ENCODE data around the gene GRB10. TPM values are rescaled to one million over a fixed set of nuclear protein-coding genes. Genes with fewer than 3 reads are reported as not detected.
"Not testable (repeated sequence)": the region's sequence is repeated elsewhere in the genome, so short reads cannot be mapped to it uniquely, and the experiment has no call there.

GRB10 gene
- total and polyA plus RNA-seq, 2 donors: 42.3 to 44.3 TPM

GRCh38 chr7:50554431-50555322 lies 228.0 kb downstream of the GRB10 start:
- Histone ChIP-seq H3K27ac (ENCODE audit: low read depth) (no peak overlapping the region), H3K4me3 (ENCODE audit: low read depth, low read length) (no peak overlapping the region), H3K4me1 (ENCODE audit: insufficient read depth) (no peaks in the 10 kb centered on the region), H3K36me3 (ENCODE audit: insufficient read depth) (no peaks in the 10 kb centered on the region)
- DNase-seq (ENCODE audit: extremely low spot score): no peak
- 77% methylated on average over 14 of the region's 14 CpGs for WGBS

DNA sequence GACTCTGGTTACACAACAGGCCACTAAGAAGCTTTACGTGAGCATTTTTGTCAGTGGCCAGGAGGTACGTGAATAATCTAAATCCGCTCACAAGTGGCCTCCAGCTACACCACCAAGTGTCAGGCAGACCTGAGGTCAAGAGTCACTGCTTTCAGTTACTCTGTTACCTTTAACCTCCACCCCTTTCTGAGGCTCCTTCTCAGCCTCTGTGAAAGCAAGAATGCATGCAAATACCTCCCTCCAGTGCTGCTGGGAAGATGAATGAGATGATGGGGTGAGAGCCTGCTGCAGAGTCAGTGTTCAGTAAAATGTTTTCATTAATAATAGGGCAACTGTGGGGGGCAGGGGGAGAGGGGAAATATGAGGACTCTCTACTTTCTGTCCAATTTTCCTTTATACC lies 228.7 kb downstream of the GRB10 start:
- 44% methylated on average over 3 of the region's 3 CpGs for WGBS
- DNase-seq (ENCODE audit: extremely low spot score): no peak
- no peak overlapping the region for H3K27ac ChIP-seq (ENCODE audit: low read depth)
- no peak overlapping the region for H3K4me3 ChIP-seq (ENCODE audit: low read depth, low read length)
- H3K4me1 ChIP-seq (ENCODE audit: insufficient read depth): no peaks in the 10 kb centered on the region
- no peaks in the 10 kb centered on the region for H3K36me3 ChIP-seq (ENCODE audit: insufficient read depth)

DNA sequence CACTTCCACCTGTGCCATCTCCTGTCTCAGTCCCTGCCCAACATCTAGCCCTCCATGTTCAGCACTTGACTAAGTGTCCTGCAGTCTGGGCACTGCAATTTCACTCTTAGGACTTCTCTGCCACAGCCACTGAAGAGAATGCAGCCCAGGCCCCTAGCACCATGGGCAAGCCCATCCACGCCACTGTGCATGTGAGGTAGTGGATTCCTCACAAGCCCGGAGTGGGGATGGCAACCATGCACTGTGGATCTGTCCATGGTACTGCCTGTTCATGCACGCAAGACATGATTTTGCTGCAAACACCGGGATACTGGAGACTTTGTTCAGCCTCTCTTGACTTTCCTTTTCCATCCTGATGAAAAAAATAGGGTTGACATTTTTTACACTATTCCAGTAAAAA lies 229.8 kb downstream of the GRB10 start:
- Histone ChIP-seq H3K4me1 (ENCODE audit: insufficient read depth) (no peaks in the 10 kb centered on the region), H3K27ac (ENCODE audit: low read depth) (no peak overlapping the region), H3K4me3 (ENCODE audit: low read depth, low read length) (no peak overlapping the region), H3K36me3 (ENCODE audit: insufficient read depth) (no peaks in the 10 kb centered on the region)
- WGBS: 15% methylated on average over 4 of the region's 4 CpGs
- DNase-seq (ENCODE audit: extremely low spot score): no peak

- no peak overlapping the region for H3K27ac ChIP-seq (ENCODE audit: low read depth)
- H3K4me1 ChIP-seq (ENCODE audit: insufficient read depth): no peaks in the 10 kb centered on the region
- WGBS: 67% methylated on average over 4 of the region's 4 CpGs
- no peak overlapping the region for H3K4me3 ChIP-seq (ENCODE audit: low read depth, low read length)
- no peak for DNase-seq (ENCODE audit: extremely low spot score)
- H3K36me3 ChIP-seq (ENCODE audit: insufficient read depth): no peaks in the 10 kb centered on the region
Observed at GRCh38 chr7:50552139-50552538, 230.6 kb downstream of the GRB10 start.

- not testable (repeated sequence) for DNase-seq (ENCODE audit: extremely low spot score); H3K36me3 ChIP-seq (ENCODE audit: insufficient read depth); H3K4me1 ChIP-seq (ENCODE audit: insufficient read depth); H3K4me3 ChIP-seq (ENCODE audit: low read depth, low read length); H3K27ac ChIP-seq (ENCODE audit: low read depth)
- WGBS: 83% methylated on average over 4 of the region's 4 CpGs
Observed at GRCh38 chr7:50545613-50546012, 237.1 kb downstream of the GRB10 start.

DNA sequence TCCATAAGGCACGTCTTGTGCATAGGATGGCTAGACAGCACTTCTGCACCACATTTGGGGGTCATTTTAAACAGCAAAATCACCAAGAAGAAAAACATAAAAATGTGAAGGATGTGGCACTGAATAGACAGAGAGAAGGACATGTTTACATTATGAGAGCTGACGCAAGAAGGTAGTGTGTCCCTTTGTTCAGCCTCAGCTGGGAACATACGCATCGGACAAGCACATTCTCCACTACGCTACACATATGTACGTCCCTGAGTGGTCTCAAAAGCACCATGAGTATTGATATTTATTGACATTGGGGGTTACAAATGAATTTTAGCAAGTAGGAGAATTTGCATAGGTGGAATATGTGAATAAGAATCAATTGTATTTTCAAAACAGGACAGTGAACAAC lies 237.7 kb downstream of the GRB10 start:
- Histone ChIP-seq H3K4me3 (ENCODE audit: low read depth, low read length) (no peak overlapping the region), H3K4me1 (ENCODE audit: insufficient read depth) (no peaks in the 10 kb centered on the region), H3K27ac (ENCODE audit: low read depth) (no peak overlapping the region), H3K36me3 (ENCODE audit: insufficient read depth) (no peaks in the 10 kb centered on the region)
- 73% methylated on average over 6 of the region's 6 CpGs for WGBS
- DNase-seq (ENCODE audit: extremely low spot score): no peak

DNA sequence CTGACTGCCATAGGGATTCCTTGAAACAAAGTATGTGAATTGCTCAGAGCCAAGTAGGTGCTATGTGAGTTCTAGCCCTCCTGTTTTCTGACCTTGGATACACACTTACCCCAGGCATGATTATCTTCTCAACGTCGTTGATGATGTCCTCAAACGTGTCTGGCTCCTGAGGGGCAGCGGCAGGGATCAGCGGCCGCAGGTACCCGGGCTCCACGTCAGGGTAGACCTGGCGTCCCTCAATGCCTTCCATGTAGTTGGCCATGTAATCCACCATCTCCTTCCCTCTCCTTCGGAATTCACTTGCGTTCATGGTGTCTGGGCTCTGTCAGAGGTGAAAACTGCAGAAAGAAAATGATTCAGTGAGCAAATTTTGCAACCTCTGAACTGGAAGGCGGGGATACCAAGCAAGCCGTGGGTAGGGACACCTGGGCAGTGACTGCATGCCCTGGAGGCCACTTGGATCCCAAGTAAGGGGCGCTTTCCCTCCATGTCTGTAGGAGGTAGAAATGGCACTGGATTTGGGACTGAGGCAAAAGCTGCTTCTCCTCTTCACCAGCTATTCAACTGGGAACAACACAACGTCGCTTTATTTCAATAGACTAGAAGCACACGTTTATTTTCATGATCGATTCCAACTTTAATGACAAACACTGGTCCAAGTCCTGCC lies 238.8 kb downstream of the GRB10 start:
- DNase-seq (ENCODE audit: extremely low spot score): no peak
- H3K4me1 ChIP-seq (ENCODE audit: insufficient read depth): no peaks in the 10 kb centered on the region
- no peaks in the 10 kb centered on the region for H3K36me3 ChIP-seq (ENCODE audit: insufficient read depth)
- no peak overlapping the region for H3K27ac ChIP-seq (ENCODE audit: low read depth)
- no peak overlapping the region for H3K4me3 ChIP-seq (ENCODE audit: low read depth, low read length)
- 93% methylated on average over 18 of the region's 18 CpGs for whole genome bisulfite sequencing

DNA sequence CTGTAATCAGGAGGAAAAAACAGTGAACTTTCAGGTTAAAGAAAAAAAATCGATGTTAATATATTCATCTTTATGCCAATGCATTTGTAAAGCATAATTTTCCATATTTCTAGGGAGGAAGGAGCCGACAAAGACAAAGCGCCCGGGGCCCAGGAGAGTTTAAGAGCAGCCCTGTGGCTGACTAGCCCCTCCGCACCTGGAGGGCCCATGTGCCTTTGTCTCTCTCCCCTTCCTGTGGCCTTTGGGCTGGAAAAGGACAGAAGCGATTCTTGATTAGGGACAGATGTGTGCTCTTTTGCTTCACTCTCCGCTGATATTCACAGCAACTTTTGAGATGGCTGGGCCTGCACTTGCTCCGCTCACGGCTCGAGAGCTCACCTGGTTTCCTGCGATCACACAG lies 240.6 kb downstream of the GRB10 start:
- WGBS: 79% methylated on average over 11 of the region's 11 CpGs

GRCh38 chr7:50540785-50541579 lies 241.7 kb downstream of the GRB10 start:
- H3K27ac ChIP-seq (ENCODE audit: low read depth): no peak overlapping the region
- DNase-seq (ENCODE audit: extremely low spot score): no peak
- WGBS: 91% methylated on average over 9 of the region's 9 CpGs

More for the DNA sequence above, 240.6 kb downstream of the GRB10 start:
- Histone ChIP-seq H3K4me1 (ENCODE audit: insufficient read depth) (no peaks in the 10 kb centered on the region), H3K36me3 (ENCODE audit: insufficient read depth) (no peaks in the 10 kb centered on the region), H3K4me3 (ENCODE audit: low read depth, low read length) (no peak overlapping the region), H3K27ac (ENCODE audit: low read depth) (no peak overlapping the region)
- DNase-seq (ENCODE audit: extremely low spot score): no peak

More at GRCh38 chr7:50540785-50541579, 241.7 kb downstream of the GRB10 start:
- H3K4me3 ChIP-seq (ENCODE audit: low read depth, low read length): no peak overlapping the region
- H3K36me3 ChIP-seq (ENCODE audit: insufficient read depth): no peaks in the 10 kb centered on the region
- no peaks in the 10 kb centered on the region for H3K4me1 ChIP-seq (ENCODE audit: insufficient read depth)

Other genes with a start within 250 kb of the GRB10 start
- 2.0 TPM for gene DDC, start 217.5 kb downstream of the GRB10 start, total RNA-seq
- gene DDC, start 217.5 kb downstream of the GRB10 start, polyA plus RNA-seq: 0.29 TPM

Measured in urinary bladder (tissue), 4 donors.